ENCODE results near the gene DTX3L.

DNA sequence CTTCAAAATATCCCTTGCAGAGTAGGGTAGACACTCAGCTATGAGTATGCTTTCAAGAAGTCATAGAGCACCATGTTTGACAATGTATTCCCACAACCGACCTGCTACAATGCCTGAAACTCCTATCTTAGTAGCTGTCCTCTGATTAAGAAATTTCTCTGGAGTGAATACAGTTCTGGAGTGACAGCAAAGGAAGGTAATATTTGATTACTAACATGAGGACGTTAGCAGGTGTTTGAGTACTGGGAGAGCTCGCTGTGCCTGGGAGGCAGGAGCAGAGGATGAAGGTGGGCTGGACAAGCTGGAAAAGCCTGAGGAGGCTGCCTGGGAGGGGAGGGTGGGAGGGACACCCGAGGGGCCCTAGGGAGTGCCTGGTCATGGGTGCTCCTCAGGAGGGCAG is 56.3 kb downstream of the DTX3L start:
- TF ChIP-seq ZNF274 (IDR thresholded peaks at IDR 0.05; ENCODE audit: low read depth, low read length) = no peak
- TF ChIP-seq YY1 (IDR thresholded peaks at IDR 0.05; ENCODE audit: insufficient read depth, insufficient read length) = no peak

Measured in NT2/D1 (cell line).